ENCODE results near the gene EEF2K. TPM values are rescaled to one million over a fixed set of nuclear protein-coding genes. Genes with fewer than 3 reads are reported as not detected.
A peak's percentile ranks its signal among the peaks of the same experiment; 100 is the strongest.

Gene EEF2K
- total RNA-seq, 2 donors from 2014 or later: 9.8 to 15.8 TPM

- no peaks in the 10 kb centered on the region for H3K36me3 ChIP-seq (ENCODE audit: control insufficient read depth, insufficient read depth, low read length)
- H3K4me3 ChIP-seq (ENCODE audit: low read length): peak overlapping the region; percentile 71
- H3K27me3 ChIP-seq (ENCODE audit: control insufficient read depth, insufficient read depth, low read length, poor library complexity, severe bottlenecking): peaks cover 6% of the 10 kb centered on the region
- H3K36me3 Mint-ChIP-seq (ENCODE audit: low read depth): no peaks in the 10 kb centered on the region
- H3K4me1 Mint-ChIP-seq: no peaks in the 10 kb centered on the region
- H3K9me3 ChIP-seq (ENCODE audit: control insufficient read depth, low read length): no peaks in the 10 kb centered on the region
- H3K9me3 Mint-ChIP-seq: peaks cover 2% of the 10 kb centered on the region
- peak overlapping the region; percentile 77 for H3K4me3 Mint-ChIP-seq
- peak overlapping the region; percentile 61 for H3K27ac Mint-ChIP-seq
- H3K27me3 Mint-ChIP-seq (ENCODE audit: insufficient read depth): peaks cover 12% of the 10 kb centered on the region
- H3K4me1 ChIP-seq (ENCODE audit: control insufficient read depth, insufficient read depth, low read length): no peaks in the 10 kb centered on the region
- no peak for TF ChIP-seq CTCF (conservative IDR thresholded peaks at IDR 0.05)
- no peak overlapping the region for H3K9ac ChIP-seq (ENCODE audit: extremely low read depth, low read length, poor library complexity, severe bottlenecking)
- no peak for DNase-seq
- WGBS, 2 experiments (ENCODE audit: insufficient coverage in 1 of 2, insufficient read length in 1 of 2): 29 to 32% methylated on average over 7 to 11 of the region's 11 CpGs
- no peak overlapping the region for H3K27ac ChIP-seq (ENCODE audit: low read depth, low read length)
Measured at GRCh38 chr16:22205577-22206012, 483 bp upstream of the EEF2K start.

- H3K27me3 Mint-ChIP-seq (ENCODE audit: insufficient read depth): peaks cover 12% of the 10 kb centered on the region
- H3K4me3 Mint-ChIP-seq: peak overlapping the region; percentile 77
- DNase-seq: peak; percentile 73
Measured at GRCh38 chr16:22206842-22207714, 1.0 kb downstream of the EEF2K start.

More at GRCh38 chr16:22206842-22207714, 1.0 kb downstream of the EEF2K start:
- peaks cover 6% of the 10 kb centered on the region for H3K27me3 ChIP-seq (ENCODE audit: control insufficient read depth, insufficient read depth, low read length, poor library complexity, severe bottlenecking)
- H3K9me3 Mint-ChIP-seq: peaks cover 9% of the 10 kb centered on the region
- H3K36me3 ChIP-seq (ENCODE audit: control insufficient read depth, insufficient read depth, low read length): no peaks in the 10 kb centered on the region
- H3K27ac ChIP-seq (ENCODE audit: low read depth, low read length): peak overlapping the region; percentile 17
- peaks cover 3% of the 10 kb centered on the region for H3K36me3 Mint-ChIP-seq (ENCODE audit: low read depth)
- no peaks in the 10 kb centered on the region for H3K4me1 Mint-ChIP-seq
- TF ChIP-seq CTCF (conservative IDR thresholded peaks at IDR 0.05): no peak
- H3K9ac ChIP-seq (ENCODE audit: extremely low read depth, low read length, poor library complexity, severe bottlenecking): peak overlapping the region; percentile 41
- no peaks in the 10 kb centered on the region for H3K9me3 ChIP-seq (ENCODE audit: control insufficient read depth, low read length)
- H3K4me1 ChIP-seq (ENCODE audit: control insufficient read depth, insufficient read depth, low read length): no peaks in the 10 kb centered on the region
- peak overlapping the region; percentile 92 for H3K4me3 ChIP-seq (ENCODE audit: low read length)
- H3K27ac Mint-ChIP-seq: peak overlapping the region; percentile 23
- WGBS, 2 experiments (ENCODE audit: insufficient coverage in 1 of 2, insufficient read length in 1 of 2): 23 to 28% methylated on average over 22 to 35 of the region's 35 CpGs

All from endodermal cell (in vitro differentiated cells).